PFSK-1 (cell line): ENCODE measurements around the gene SYTL3.

Experiments
- FOXP2 ChIP-seq: optimal IDR thresholded peaks from 2 replicates; pipeline ENCODE3; 2011; ENCODE audit warnings: borderline replicate concordance, control low read depth, inconsistent platforms; ENCODE audit not compliant: insufficient read depth; ENCODE audit errors: extremely low read length, extremely low read depth
- POLR2AphosphoS5 ChIP-seq: IDR thresholded peaks from 2 replicates; pipeline ENCODE4 v1.6.1; 2012; ENCODE audit warnings: low read depth, mild to moderate bottlenecking, control low read depth, low read length, moderate library complexity
- SIN3A ChIP-seq: IDR thresholded peaks from 2 replicates; pipeline ENCODE4 v1.6.1; 2012; ENCODE audit warnings: mild to moderate bottlenecking, low read length, moderate library complexity, borderline replicate concordance; ENCODE audit not compliant: insufficient read depth
- TAF1 ChIP-seq: IDR thresholded peaks from 2 replicates; pipeline ENCODE4 v1.6.1; 2012; ENCODE audit warnings: low read length, control low read depth, borderline replicate concordance; ENCODE audit not compliant: insufficient read depth
- TF ChIP-seq, protein P1 (sequence below), 2 experiments: IDR thresholded peaks; 2 replicates each; pipeline versions ENCODE4 v1.6.1 to v1.8.0; 2011 to 2012; ENCODE audit warnings: low read depth in 2 of 2, low read length in 2 of 2, control low read depth in 1 of 2, inconsistent platforms in 1 of 2, mild to moderate bottlenecking in 1 of 2, moderate library complexity in 1 of 2; ENCODE audit not compliant: insufficient read depth in 1 of 2

SYTL3 gene

DNA sequence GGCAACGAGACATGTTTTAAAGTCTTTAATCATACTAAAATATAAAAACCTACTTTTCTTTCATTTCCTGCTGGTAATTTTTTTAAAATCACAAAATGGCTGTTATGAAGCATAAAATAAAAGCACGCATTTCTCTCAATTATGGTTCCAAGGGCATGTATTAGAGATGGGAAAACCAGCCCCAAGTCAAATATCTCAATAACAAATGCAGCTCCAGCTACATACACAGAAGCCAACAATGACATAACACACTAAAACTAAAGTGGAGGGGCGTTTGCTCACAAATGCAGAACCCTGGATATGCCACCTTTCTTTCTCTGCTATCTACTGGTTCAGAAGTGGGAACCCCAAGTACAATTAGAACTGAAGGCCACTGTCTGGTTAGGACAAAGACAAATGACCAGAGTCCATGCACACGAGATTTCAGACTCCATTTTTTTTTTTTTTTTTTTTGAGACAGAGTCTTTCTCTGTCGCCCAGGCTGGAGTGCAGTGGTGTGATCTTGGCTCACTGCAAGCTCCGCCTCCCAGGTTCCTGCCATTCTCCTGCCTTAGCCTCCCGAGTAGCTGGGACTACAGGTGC, 141.5 kb downstream of the SYTL3 start:
- TF ChIP-seq FOXP2 (no peak), TAF1 (no peak), SIN3A (no peak), POLR2AphosphoS5 (no peak)
- TF ChIP-seq, protein P1, sequence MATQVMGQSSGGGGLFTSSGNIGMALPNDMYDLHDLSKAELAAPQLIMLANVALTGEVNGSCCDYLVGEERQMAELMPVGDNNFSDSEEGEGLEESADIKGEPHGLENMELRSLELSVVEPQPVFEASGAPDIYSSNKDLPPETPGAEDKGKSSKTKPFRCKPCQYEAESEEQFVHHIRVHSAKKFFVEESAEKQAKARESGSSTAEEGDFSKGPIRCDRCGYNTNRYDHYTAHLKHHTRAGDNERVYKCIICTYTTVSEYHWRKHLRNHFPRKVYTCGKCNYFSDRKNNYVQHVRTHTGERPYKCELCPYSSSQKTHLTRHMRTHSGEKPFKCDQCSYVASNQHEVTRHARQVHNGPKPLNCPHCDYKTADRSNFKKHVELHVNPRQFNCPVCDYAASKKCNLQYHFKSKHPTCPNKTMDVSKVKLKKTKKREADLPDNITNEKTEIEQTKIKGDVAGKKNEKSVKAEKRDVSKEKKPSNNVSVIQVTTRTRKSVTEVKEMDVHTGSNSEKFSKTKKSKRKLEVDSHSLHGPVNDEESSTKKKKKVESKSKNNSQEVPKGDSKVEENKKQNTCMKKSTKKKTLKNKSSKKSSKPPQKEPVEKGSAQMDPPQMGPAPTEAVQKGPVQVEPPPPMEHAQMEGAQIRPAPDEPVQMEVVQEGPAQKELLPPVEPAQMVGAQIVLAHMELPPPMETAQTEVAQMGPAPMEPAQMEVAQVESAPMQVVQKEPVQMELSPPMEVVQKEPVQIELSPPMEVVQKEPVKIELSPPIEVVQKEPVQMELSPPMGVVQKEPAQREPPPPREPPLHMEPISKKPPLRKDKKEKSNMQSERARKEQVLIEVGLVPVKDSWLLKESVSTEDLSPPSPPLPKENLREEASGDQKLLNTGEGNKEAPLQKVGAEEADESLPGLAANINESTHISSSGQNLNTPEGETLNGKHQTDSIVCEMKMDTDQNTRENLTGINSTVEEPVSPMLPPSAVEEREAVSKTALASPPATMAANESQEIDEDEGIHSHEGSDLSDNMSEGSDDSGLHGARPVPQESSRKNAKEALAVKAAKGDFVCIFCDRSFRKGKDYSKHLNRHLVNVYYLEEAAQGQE (IDR thresholded peaks at IDR 0.05; ENCODE audit: insufficient read depth in 1 of 2, low read depth in 2 of 2, low read length in 2 of 2) = no peak

DNA sequence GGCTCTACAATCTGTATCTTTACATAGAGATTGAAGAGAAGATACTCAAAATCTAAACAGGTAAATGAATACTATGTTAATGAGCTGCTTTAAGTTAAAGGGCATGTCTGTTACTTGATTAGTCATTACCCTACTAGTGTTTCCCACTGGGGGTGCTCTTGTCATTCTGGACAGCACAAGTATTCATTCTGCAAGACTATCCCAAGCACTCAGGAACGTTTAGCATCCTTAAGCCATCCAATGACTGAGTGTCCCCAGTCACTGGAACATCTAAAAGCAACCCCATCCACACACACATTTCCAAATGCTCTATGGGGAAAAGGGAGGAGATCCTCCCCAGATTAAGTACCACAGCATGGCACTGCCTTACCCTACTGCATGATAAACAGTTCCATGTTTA, 143.6 kb downstream of the SYTL3 start:
- TF ChIP-seq POLR2AphosphoS5 = no peak
- no peak for TF ChIP-seq SIN3A
- no peak for TF ChIP-seq FOXP2
- TF ChIP-seq, protein P1 (IDR thresholded peaks at IDR 0.05; ENCODE audit: insufficient read depth in 1 of 2, low read depth in 2 of 2, low read length in 2 of 2) = no peak
- no peak for TF ChIP-seq TAF1

DNA sequence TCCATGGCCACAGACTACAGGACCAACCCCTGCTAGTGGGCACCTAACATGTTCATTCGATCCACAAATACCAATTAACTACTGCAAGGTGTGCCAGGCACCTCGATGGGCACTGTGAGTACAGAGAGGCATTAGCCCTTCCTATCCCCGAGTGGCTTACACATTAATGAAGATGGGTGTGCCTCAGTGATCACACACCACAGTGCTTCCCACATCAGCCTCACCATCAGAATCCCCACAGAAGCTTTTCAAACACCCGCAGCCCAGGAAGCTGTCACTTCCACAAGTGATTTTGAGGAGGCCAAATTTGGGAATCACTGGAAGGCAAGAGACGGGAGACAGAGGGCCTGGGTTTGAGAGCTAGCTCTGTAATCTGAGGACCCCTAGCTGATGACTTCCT, 145.7 kb downstream of the SYTL3 start:
- TF ChIP-seq, protein P1 (IDR thresholded peaks at IDR 0.05; ENCODE audit: insufficient read depth in 1 of 2, low read depth in 2 of 2, low read length in 2 of 2) = no peak
- TF ChIP-seq SIN3A (no peak), TAF1 (no peak), FOXP2 (no peak), POLR2AphosphoS5 (no peak)

DNA sequence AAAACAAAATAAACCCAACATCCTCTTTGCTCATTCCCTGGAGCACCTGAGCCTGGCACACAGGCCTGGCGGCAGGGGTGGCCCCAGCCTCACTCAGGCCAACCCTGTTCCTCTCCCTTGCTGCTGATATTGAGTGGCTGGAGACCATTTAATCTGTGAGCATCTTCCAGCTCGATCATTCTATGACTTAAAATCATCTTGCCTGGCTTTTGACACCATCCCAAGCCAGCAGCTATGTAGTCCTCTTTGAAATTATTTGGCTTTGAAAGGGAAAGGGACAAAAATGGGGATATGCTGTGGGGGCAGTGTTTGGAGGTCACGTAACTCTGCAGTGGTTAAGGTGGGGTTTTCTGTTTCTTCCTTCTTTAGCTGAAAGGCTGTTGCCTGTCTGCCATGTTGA, 146.5 kb downstream of the SYTL3 start:
- TF ChIP-seq TAF1 (no peak), SIN3A (no peak), POLR2AphosphoS5 (no peak), FOXP2 (no peak)
- TF ChIP-seq, protein P1 (IDR thresholded peaks at IDR 0.05; ENCODE audit: insufficient read depth in 1 of 2, low read depth in 2 of 2, low read length in 2 of 2) = no peak
